HG03159 (cell line): ENCODE data around the gene MRPL39.

Experiments
- ATAC-seq: cut with Tn5 transposase; IDR thresholded peaks from one replicate; pipeline ENCODE4 v1.9.1; 2021; ENCODE audit warnings: mild to moderate bottlenecking, moderate library complexity; ENCODE audit not compliant: unreplicated experiment

Gene MRPL39

GRCh38 chr21:25569711-25570110 lies 37.6 kb downstream of the MRPL39 start:
- no peak for ATAC-seq

DNA sequence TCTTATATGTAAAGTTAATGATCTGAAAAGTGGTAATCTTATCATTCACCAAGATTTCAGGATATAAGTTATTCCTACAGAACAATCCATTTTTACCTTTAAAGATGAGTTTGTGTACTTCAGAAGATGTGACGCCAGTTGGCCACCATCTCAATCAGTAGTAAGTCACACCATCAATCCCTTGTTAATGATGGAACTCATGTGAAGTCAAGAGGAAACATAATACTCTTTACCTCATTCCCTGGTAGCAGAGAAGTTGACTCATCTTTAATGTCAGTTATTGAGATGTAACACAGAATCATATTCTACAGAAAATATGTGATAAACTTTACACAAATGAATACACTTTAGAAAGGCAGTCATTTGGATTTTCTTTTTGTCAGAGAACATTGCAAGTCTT lies 38.2 kb downstream of the MRPL39 start:
- ATAC-seq: no peak

- ATAC-seq: no peak
These were observed 39.0 kb downstream of the MRPL39 start for GRCh38 chr21:25568246-25568645.

GRCh38 chr21:25567472-25567871 lies 39.8 kb downstream of the MRPL39 start:
- no peak for ATAC-seq

DNA sequence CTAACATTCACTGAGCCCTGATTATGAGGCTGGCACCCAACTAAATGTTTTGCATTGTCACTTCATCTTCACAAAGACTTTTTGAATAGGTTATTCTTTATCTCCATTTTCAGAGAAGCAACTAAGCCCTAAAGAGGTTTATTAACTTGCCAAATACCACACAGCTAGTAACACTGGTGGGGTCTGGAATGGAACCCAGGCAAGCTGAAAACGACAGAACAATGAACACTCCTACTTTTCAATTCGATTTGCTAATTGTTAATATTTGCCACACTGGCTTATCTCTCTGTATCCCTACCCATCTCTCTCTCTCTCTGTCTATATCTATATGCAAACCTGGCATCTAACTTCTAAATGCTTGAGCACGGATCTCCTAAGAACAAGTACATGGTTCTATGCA lies 40.6 kb downstream of the MRPL39 start:
- no peak for ATAC-seq

- ATAC-seq: no peak
These were observed 41.7 kb downstream of the MRPL39 start for GRCh38 chr21:25565272-25566211.

- ATAC-seq: no peak
These were observed 42.8 kb downstream of the MRPL39 start for GRCh38 chr21:25564349-25564948.

- ATAC-seq: no peak
These were observed 43.7 kb downstream of the MRPL39 start for GRCh38 chr21:25563361-25564116.

GRCh38 chr21:25562660-25563059 lies 44.6 kb downstream of the MRPL39 start:
- ATAC-seq: no peak

- ATAC-seq: peak; percentile 48
These were observed 45.3 kb downstream of the MRPL39 start for GRCh38 chr21:25561668-25562641.

GRCh38 chr21:25560891-25561290 lies 46.4 kb downstream of the MRPL39 start:
- ATAC-seq: no peak

DNA sequence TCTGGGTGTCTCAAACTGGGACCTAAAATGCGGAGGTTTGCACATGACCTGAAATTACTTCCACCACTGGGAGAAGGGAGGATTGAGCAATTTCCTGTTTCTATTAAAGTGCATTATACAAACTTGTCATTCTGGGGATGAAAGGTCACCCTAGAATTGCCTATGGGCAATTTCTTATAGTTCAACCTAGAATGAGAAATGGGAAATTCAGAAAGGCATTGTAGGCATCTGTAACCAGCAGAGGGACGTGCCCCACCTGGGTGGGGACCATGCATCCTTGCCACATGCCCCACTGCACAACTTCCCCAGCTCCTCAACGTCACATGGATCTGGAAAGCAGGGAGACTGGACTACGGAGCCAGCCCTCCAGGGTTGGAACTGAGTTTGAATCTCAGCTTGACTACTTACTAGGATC lies 47.0 kb downstream of the MRPL39 start:
- no peak for ATAC-seq

- ATAC-seq: no peak
These were observed 47.5 kb downstream of the MRPL39 start for GRCh38 chr21:25559746-25560145.

- no peak for ATAC-seq
These were observed 49.2 kb downstream of the MRPL39 start for GRCh38 chr21:25558123-25558522.

GRCh38 chr21:25557180-25557579 lies 50.1 kb downstream of the MRPL39 start:
- ATAC-seq: no peak

DNA sequence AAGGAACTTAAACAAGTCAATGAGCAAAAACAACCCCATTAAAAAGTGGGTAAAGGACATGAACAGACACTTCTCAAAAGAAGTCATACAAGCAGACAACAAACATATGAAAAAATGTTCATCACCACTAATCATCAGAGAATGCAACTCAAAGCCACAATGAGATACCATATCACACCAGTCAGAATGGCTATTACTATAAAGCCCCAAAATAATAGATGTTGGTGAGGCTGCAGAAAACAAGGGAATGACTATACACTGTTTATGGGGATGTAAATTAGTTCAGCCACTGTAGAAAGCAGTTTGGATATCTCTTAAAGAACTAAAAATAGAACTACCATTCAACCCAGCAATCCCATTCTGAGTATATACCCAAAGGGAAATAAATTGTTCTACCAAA lies 51.2 kb downstream of the MRPL39 start:
- no peak for ATAC-seq

DNA sequence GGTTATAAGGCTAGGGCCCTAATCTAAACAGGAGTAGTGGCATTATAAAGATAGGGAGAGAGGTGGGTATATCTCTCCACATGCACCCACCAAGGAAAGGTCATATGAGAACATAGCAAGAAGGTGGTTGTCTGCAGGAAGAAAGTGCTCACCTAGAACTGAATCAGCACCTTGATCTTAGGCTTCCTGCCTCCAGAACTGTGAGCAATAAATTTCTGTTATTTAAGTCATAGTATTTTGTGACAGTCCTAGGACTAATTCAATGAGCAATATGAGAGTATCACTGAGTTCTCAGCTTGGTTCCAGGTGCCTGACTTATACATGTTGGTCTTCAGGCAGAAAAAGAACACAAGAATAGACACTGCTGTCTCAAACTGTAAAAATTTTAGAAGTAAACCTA lies 51.8 kb downstream of the MRPL39 start:
- ATAC-seq: no peak

DNA sequence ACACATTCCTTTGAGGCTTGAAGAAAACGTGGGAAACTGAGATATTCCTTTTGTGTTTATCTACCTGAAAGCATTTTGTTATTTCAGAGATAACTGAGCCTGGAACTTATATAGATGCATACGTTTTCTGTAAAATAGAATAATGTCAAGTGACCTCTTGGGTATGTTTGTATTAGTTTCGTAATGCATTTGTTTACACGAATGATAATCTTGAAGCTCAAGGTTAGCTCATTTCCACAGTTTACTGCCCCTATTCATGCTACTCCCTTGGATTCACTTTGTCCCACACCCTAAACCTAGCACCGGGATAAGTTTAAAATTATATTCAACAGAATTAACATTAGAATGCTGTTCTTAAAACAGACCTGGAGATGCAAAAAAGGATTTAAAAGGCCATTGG lies 54.4 kb downstream of the MRPL39 start:
- no peak for ATAC-seq

- no peak for ATAC-seq
These were observed 55.7 kb downstream of the MRPL39 start for GRCh38 chr21:25551569-25551968.

- ATAC-seq: no peak
These were observed 56.7 kb downstream of the MRPL39 start for GRCh38 chr21:25550352-25551120.
